Keratinocyte (primary cell): ENCODE data around the gene FADS3.

Experiments
- CTCF ChIP-seq, 3 experiments: IDR thresholded peaks in 1 of 3; conservative IDR thresholded peaks in 1 of 3; optimal IDR thresholded peaks in 1 of 3; 2 replicates in 2 of 3; 3 replicates in 1 of 3; pipeline versions ENCODE3 to v1.5.1; 2011; ENCODE audit warnings: low read length in 3 of 3, mild to moderate bottlenecking in 3 of 3, moderate library complexity in 2 of 3, control low read depth in 1 of 3, inconsistent platforms in 1 of 3; ENCODE audit not compliant: insufficient read depth in 2 of 3; ENCODE audit errors: extremely low read depth in 1 of 3
- EZH2 ChIP-seq: IDR thresholded peaks from one replicate; pipeline ENCODE4 v1.6.1; 2012; ENCODE audit warnings: inconsistent platforms, mild to moderate bottlenecking, low read length, moderate library complexity

GRCh38 chr11:61899146-61899841 is 7.9 kb upstream of the FADS3 start:
- TF ChIP-seq CTCF (optimal IDR thresholded peaks at IDR 0.05 in 1 of 3, IDR thresholded peaks at IDR 0.05 in 1 of 3, conservative IDR thresholded peaks at IDR 0.05 in 1 of 3; ENCODE audit: extremely low read depth in 1 of 3, insufficient read depth in 2 of 3, low read length in 3 of 3) (peak; percentile 98 to 99 (median 99)), EZH2 (no peak)
